ENCODE results near the gene RIMBP2.

The RIMBP2 gene

GRCh38 chr12:130621696-130622298, 94.3 kb downstream of the RIMBP2 start:
- DNase-seq = no peak

GRCh38 chr12:130620756-130621155, 95.3 kb downstream of the RIMBP2 start:
- no peak for DNase-seq

- no peak for DNase-seq
These were observed 95.8 kb downstream of the RIMBP2 start for GRCh38 chr12:130620281-130620680.

GRCh38 chr12:130619385-130620001, 96.6 kb downstream of the RIMBP2 start:
- no peak for DNase-seq

- no peak for DNase-seq
These were observed 98.9 kb downstream of the RIMBP2 start for GRCh38 chr12:130617219-130617618.

- DNase-seq = no peak
These were observed 100.2 kb downstream of the RIMBP2 start for GRCh38 chr12:130615861-130616345.

GRCh38 chr12:130614530-130614905, 101.6 kb downstream of the RIMBP2 start:
- DNase-seq = no peak

- DNase-seq = no peak
These were observed 102.1 kb downstream of the RIMBP2 start for GRCh38 chr12:130613831-130614529.

GRCh38 chr12:130613131-130613530, 103.0 kb downstream of the RIMBP2 start:
- DNase-seq = no peak

GRCh38 chr12:130611026-130611905, 104.8 kb downstream of the RIMBP2 start:
- no peak for DNase-seq

GRCh38 chr12:130609966-130610365, 106.1 kb downstream of the RIMBP2 start:
- DNase-seq = no peak

GRCh38 chr12:130608831-130609230, 107.3 kb downstream of the RIMBP2 start:
- no peak for DNase-seq

GRCh38 chr12:130608132-130608531, 108.0 kb downstream of the RIMBP2 start:
- DNase-seq = no peak

- DNase-seq = no peak
These were observed 109.9 kb downstream of the RIMBP2 start for GRCh38 chr12:130606231-130606630.

GRCh38 chr12:130603396-130603965, 112.6 kb downstream of the RIMBP2 start:
- DNase-seq = no peak

GRCh38 chr12:130602251-130602650, 113.8 kb downstream of the RIMBP2 start:
- DNase-seq = no peak

GRCh38 chr12:130601327-130601726, 114.8 kb downstream of the RIMBP2 start:
- no peak for DNase-seq

GRCh38 chr12:130596241-130596640, 119.9 kb downstream of the RIMBP2 start:
- DNase-seq = no peak

- no peak for DNase-seq
These were observed 120.5 kb downstream of the RIMBP2 start for GRCh38 chr12:130595566-130595965.

GRCh38 chr12:130593056-130593455, 123.0 kb downstream of the RIMBP2 start:
- no peak for DNase-seq

GRCh38 chr12:130592641-130593040, 123.5 kb downstream of the RIMBP2 start:
- no peak for DNase-seq

- no peak for DNase-seq
These were observed 124.4 kb downstream of the RIMBP2 start for GRCh38 chr12:130591736-130592135.

- DNase-seq = no peak
These were observed 125.4 kb downstream of the RIMBP2 start for GRCh38 chr12:130590685-130591084.
